Suprapubic skin (tissue), 4 donors: Measurements from ENCODE around the gene AHNAK2. TPM values are rescaled to one million over a fixed set of nuclear protein-coding genes. Genes with fewer than 3 reads are reported as not detected.
A peak's percentile ranks its signal among the peaks of the same experiment; 100 is the strongest.

ENCODE experiments used
- DNase-seq, 2 donors: peaks; one replicate each; pipeline ENCODE4 v3.0.0-alpha.2; 2019; ENCODE audit warnings: low spot score in 2 of 2
- H3K27ac ChIP-seq: fragments of 200-600 bp; sonication (generic); one replicate; pipeline ENCODE4 v1.5.1; 2019
- H3K27me3 ChIP-seq: fragments of 200-600 bp; sonication (generic); one replicate; pipeline ENCODE4 v1.5.1; 2019
- H3K36me3 ChIP-seq: fragments of 200-600 bp; sonication (generic); one replicate; pipeline ENCODE4 v1.5.1; 2019
- H3K4me1 ChIP-seq: fragments of 200-600 bp; sonication (generic); one replicate; pipeline ENCODE4 v1.5.1; 2019
- H3K4me3 ChIP-seq: fragments of 200-600 bp; sonication (generic); one replicate; pipeline ENCODE4 v1.5.1; 2019; ENCODE audit warnings: mild to moderate bottlenecking
- H3K9me3 ChIP-seq: fragments of 200-600 bp; sonication (generic); one replicate; pipeline ENCODE4 v1.5.1; 2019
- CTCF ChIP-seq, 2 donors: fragments of 200-600 bp in 1 of 2; fragments of 450-650 bp in 1 of 2; sonication (generic) in 1 of 2; IDR thresholded peaks; one replicate each; pipeline ENCODE4 v1.5.1; 2016 to 2019; ENCODE audit warnings: antibody characterized with exemption in 2 of 2, mild to moderate bottlenecking in 1 of 2, moderate library complexity in 1 of 2
- EP300 ChIP-seq: sonication (generic); formaldehyde crosslinking; IDR thresholded peaks from one replicate; pipeline ENCODE4 v1.6.1; 2017; ENCODE audit warnings: antibody characterized with exemption
- POLR2A ChIP-seq, 2 donors: fragments of 450-650 bp; IDR thresholded peaks; one replicate each; pipeline ENCODE4 v1.6.1; 2017; ENCODE audit warnings: antibody characterized with exemption in 2 of 2, mild to moderate bottlenecking in 2 of 2, moderate library complexity in 2 of 2
- POLR2AphosphoS5 ChIP-seq, 3 donors: sonication (generic); formaldehyde crosslinking; IDR thresholded peaks; one replicate each; pipeline ENCODE4 v1.6.1; 2017; ENCODE audit warnings: antibody characterized with exemption in 3 of 3
- WGBS: methylation state at CpG from one replicate; pipeline ENCODE4 v1.1.5; 2018; 5-methylcytosine and 5-hydroxymethylcytosine counted together
- total RNA-seq, 4 donors: library from RNA; depleted of rRNA; stranded (reverse); fragments of >200 nt; gene quantifications; one replicate each; pipeline ENCODE4 v1.1.0, GENCODE V29; 2016

Gene AHNAK2
- total RNA-seq, 4 donors from 2014 or later, result 829 to 975 (median 858) TPM

DNA sequence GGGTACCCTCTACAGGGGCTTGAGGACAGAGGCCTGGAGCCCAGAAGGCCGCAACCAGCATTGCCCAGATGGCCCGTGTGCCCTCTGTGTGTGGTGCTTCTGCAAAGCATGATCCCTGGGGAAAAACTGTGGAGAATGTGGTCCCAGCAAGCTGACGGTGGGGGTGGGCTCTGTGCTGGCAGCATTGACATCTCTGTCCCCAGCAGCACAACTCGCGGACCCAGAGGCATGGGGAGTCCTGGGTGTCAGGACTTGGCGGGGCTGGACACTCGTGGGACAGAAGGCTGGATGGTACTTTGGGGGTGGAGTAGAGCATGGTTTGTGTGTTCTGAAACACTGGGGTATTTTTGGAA lies 11.8 kb upstream of the AHNAK2 start:
- TF ChIP-seq CTCF (IDR thresholded peaks at IDR 0.05) (no peak), POLR2A (IDR thresholded peaks at IDR 0.05) (no peak), POLR2AphosphoS5 (IDR thresholded peaks at IDR 0.05) (no peak), EP300 (no peak)
- no peaks in the 10 kb centered on the region for H3K27me3 ChIP-seq
- no peak for DNase-seq
- H3K9me3 ChIP-seq, result no peaks in the 10 kb centered on the region
- H3K36me3 ChIP-seq, result peaks cover 38% of the 10 kb centered on the region
- H3K27ac ChIP-seq, result no peak overlapping the region
- H3K4me1 ChIP-seq, result peaks cover 16% of the 10 kb centered on the region
- 80% methylated on average over 2 of the region's 7 CpGs for WGBS
- H3K4me3 ChIP-seq, result no peak overlapping the region

GRCh38 chr14:104989236-104989950 lies 11.2 kb upstream of the AHNAK2 start:
- no peak for DNase-seq
- Histone ChIP-seq H3K36me3 (peaks cover 35% of the 10 kb centered on the region), H3K27me3 (no peaks in the 10 kb centered on the region), H3K4me3 (no peak overlapping the region), H3K4me1 (peaks cover 16% of the 10 kb centered on the region), H3K27ac (no peak overlapping the region), H3K9me3 (no peaks in the 10 kb centered on the region)
- 92% methylated on average over 7 of the region's 16 CpGs for WGBS
- TF ChIP-seq EP300, result no peak
- no peak for TF ChIP-seq POLR2AphosphoS5 (IDR thresholded peaks at IDR 0.05)
- no peak for TF ChIP-seq CTCF (IDR thresholded peaks at IDR 0.05)
- no peak for TF ChIP-seq POLR2A (IDR thresholded peaks at IDR 0.05)

DNA sequence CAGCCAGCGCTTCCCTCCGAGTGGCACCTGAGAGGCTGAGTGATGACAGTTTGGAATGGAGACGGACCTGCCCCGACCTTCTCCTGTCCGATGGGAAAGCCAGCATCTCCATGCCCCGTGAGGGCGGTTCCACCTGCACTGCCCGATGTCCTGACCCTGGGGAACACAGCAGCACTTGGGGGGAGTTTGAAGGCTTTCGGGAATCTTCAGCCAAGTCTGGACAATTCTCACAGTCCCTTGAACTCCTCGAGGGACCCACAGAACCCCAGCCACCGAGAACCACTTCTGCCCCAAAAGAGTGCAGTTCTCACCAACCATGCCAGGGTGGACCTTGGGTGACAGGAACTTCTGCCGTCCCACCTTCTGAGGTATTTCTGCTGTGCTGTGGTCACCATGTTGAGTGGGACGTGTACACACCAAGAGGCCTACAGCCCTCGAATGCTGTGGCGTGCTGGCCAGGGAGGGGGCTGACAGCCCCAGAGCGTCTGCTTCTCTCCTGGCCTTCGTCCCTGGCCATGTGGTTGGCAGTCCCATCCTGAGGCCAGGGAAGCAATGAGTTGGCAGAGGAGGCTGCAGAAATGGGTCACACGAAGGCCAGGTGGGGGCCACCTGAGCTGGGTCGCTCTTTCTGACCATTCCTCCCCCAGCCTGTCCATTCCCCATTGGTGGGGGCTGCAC lies 8.5 kb upstream of the AHNAK2 start:
- peak in 1 of 2 donors; percentile 58 for DNase-seq
- Histone ChIP-seq H3K4me1 (peaks cover 16% of the 10 kb centered on the region), H3K4me3 (peak overlapping the region; percentile 72), H3K27ac (no peak overlapping the region), H3K27me3 (no peaks in the 10 kb centered on the region), H3K36me3 (peaks cover 8% of the 10 kb centered on the region), H3K9me3 (no peaks in the 10 kb centered on the region)
- TF ChIP-seq POLR2AphosphoS5 (IDR thresholded peaks at IDR 0.05) (no peak), CTCF (IDR thresholded peaks at IDR 0.05) (no peak), POLR2A (IDR thresholded peaks at IDR 0.05) (no peak), EP300 (no peak)
- WGBS, result 40% methylated on average over 1 of the region's 19 CpGs

- Histone ChIP-seq H3K4me3 (peak within 1 kb of the TSS; percentile 72), H3K27ac (peak within 1 kb of the TSS; percentile 34), H3K27me3 (no peaks in the 10 kb centered on the region), H3K4me1 (peaks cover 16% of the 10 kb centered on the region), H3K36me3 (peaks cover under 1% of the 10 kb centered on the region), H3K9me3 (no peaks in the 10 kb centered on the region)
- 0% methylated on average over 6 of the region's 77 CpGs for WGBS
- peak in 1 of 3 donors; percentile 33 for TF ChIP-seq POLR2AphosphoS5 (IDR thresholded peaks at IDR 0.05)
- TF ChIP-seq CTCF (IDR thresholded peaks at IDR 0.05), result no peak
- peak; percentile 88 to 92 for DNase-seq
Observed at GRCh38 chr14:104985675-104986486, 7.7 kb upstream of the AHNAK2 start, which contains the start of gene CLBA1. Gene CLBA1 (plus strand): TSS chr14:104985788. CDS start chr14:104986432, 644 bp downstream.
